Astrocyte of the spinal cord (primary cell): ENCODE data around the gene MACROD2.

ENCODE experiments used
- DNase-seq: peaks from one replicate; pipeline ENCODE4 v3.0.0; 2011; ENCODE audit warnings: low read depth, low spot score
- H3K4me3 ChIP-seq: 2 replicates; pipeline ENCODE4 v1.5.1; 2011; ENCODE audit warnings: low read depth, mild to moderate bottlenecking, low read length, moderate library complexity
- CTCF ChIP-seq: IDR thresholded peaks from 2 replicates; pipeline ENCODE4 v1.5.1; 2012; ENCODE audit warnings: low read depth, mild to moderate bottlenecking, low read length, inconsistent platforms
- in situ Hi-C: cut with HindIII; loops from 2 replicates; pipeline ENCODE4 v1.10.0; 2017; ENCODE audit warnings: low sequenced_read_pairs

The MACROD2 gene

GRCh38 chr20:14688005-14688404, 692.7 kb downstream of the MACROD2 start:
- no peak for TF ChIP-seq CTCF
- DNase-seq, result no peak
- in situ Hi-C loops, result no loop called here
- no peak overlapping the region for H3K4me3 ChIP-seq

GRCh38 chr20:14691994-14692393, 696.7 kb downstream of the MACROD2 start:
- no peak for DNase-seq
- in situ Hi-C loops, result no loop called here
- H3K4me3 ChIP-seq, result no peak overlapping the region
- TF ChIP-seq CTCF, result no peak

- DNase-seq, result no peak
- in situ Hi-C loops, result no loop called here
- no peak overlapping the region for H3K4me3 ChIP-seq
- TF ChIP-seq CTCF, result no peak
Measured at GRCh38 chr20:14696478-14696877, 701.2 kb downstream of the MACROD2 start.

GRCh38 chr20:14696937-14697336, 701.6 kb downstream of the MACROD2 start:
- no peak overlapping the region for H3K4me3 ChIP-seq
- in situ Hi-C loops, result no loop called here
- no peak for DNase-seq
- TF ChIP-seq CTCF, result no peak

GRCh38 chr20:14698125-14698524, 702.8 kb downstream of the MACROD2 start:
- no peak overlapping the region for H3K4me3 ChIP-seq
- TF ChIP-seq CTCF, result no peak
- in situ Hi-C loops, result no loop called here
- no peak for DNase-seq

- in situ Hi-C loops, result no loop called here
- no peak for DNase-seq
- TF ChIP-seq CTCF, result no peak
- H3K4me3 ChIP-seq, result no peak overlapping the region
Measured at GRCh38 chr20:14698605-14699373, 703.5 kb downstream of the MACROD2 start.
